Stimulated activated CD4-positive, alpha-beta T cell treated with anti-CD3 and anti-CD28 coated beads, Interleukin-4, amount 100 ng/mL, for 4 hours (primary cell): ENCODE measurements around the gene CASS4.
"Not testable (repeated sequence)": the region's sequence is repeated elsewhere in the genome, so short reads cannot be mapped to it uniquely, and the experiment has no call there.

Experiments used
- DNase-seq, 2 experiments: peaks; one replicate each; pipeline ENCODE4 v3.0.0-alpha.2; 2020

Gene CASS4, protein sequence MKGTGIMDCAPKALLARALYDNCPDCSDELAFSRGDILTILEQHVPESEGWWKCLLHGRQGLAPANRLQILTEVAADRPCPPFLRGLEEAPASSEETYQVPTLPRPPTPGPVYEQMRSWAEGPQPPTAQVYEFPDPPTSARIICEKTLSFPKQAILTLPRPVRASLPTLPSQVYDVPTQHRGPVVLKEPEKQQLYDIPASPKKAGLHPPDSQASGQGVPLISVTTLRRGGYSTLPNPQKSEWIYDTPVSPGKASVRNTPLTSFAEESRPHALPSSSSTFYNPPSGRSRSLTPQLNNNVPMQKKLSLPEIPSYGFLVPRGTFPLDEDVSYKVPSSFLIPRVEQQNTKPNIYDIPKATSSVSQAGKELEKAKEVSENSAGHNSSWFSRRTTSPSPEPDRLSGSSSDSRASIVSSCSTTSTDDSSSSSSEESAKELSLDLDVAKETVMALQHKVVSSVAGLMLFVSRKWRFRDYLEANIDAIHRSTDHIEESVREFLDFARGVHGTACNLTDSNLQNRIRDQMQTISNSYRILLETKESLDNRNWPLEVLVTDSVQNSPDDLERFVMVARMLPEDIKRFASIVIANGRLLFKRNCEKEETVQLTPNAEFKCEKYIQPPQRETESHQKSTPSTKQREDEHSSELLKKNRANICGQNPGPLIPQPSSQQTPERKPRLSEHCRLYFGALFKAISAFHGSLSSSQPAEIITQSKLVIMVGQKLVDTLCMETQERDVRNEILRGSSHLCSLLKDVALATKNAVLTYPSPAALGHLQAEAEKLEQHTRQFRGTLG

DNA sequence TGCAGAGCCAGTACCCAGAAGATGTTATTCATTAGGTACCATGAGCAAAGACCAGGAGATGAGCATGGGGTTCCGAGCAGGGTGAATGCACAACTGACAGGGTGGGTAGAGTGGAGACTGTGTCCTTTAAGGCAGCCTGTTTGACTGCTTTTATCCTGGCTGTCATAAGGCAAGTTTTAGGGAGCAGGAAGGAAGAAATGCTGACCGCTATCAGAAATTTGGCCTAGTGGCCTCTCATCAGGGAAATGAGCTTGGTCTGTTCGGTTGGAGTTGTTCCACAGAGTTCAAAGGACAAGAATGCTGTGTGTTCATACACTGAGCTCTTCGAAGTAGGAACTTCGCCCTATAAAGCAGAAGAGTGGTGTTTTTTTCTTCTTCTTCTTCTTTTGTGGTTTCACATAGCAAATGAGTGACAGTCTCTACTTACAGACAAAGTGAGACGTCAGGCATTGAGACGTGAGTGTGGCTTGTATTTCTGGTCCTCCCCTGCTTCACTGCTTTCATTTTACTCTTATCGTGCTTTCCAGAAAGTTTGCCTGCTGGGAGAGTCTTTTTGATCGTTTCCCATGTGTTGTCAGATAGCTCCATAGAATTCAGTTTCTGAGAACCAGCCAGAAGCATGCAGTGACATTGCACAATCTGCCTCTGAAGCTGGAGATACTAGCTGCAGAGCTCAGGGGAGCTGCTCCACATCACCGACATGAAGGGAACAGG, at the start of gene CASS4:
Gene CASS4, plus strand, starts transcription at position 502 of the 714 bp plus-strand sequence. Its CDS starts 199 bp downstream, at position 701.
- DNase-seq, result peak in 1 of 2 experiments; percentile 16

DNA sequence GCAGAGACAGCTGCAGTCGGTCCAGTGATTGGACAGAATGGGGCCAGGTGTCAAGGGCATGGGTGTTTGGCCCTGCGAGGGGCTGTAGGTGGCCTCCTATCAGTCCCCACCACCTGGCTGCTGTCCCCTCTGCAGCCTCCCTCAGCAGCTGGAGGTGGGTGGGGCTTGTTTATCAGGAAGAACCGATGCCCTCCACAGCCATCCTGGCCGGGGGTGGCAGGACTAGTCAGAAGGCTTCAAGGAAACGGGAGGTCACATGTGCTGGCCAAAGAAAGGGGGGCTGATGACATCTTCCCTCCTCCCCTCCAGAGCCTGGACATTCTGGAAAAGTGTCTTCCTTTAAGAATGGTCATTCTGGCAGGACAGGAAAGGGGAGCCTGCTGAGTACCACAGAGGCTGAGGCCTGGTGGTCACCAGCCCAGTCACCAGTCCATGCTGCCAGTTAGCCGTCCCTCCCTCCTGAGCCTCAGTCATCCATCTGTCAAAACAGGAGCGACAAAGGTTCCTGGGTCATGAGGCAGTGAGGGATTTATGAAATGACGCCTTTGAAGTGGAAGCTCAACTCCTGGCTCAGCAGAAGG, 49.1 kb upstream of the CASS4 start:
- no peak for DNase-seq

DNA sequence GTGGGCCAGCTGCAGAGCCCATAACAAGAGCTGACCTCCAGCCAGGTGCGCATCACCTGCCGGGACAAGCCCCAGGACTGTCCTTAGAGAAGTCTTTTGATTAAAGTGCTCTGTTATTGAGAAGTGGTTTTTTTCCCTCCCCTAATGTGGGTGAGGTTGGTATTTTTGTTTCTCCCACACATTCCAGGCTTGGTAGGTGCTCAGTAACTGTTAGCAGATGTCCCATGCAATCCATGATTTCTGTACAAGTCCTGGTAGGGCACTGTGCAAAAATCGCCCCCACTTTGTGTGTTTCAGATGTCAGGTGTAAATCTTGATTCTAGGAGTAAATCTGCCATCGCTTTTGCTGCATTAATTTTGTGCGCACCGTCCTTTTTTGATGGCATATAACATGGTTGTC, 48.6 kb upstream of the CASS4 start:
- DNase-seq, result no peak

DNA sequence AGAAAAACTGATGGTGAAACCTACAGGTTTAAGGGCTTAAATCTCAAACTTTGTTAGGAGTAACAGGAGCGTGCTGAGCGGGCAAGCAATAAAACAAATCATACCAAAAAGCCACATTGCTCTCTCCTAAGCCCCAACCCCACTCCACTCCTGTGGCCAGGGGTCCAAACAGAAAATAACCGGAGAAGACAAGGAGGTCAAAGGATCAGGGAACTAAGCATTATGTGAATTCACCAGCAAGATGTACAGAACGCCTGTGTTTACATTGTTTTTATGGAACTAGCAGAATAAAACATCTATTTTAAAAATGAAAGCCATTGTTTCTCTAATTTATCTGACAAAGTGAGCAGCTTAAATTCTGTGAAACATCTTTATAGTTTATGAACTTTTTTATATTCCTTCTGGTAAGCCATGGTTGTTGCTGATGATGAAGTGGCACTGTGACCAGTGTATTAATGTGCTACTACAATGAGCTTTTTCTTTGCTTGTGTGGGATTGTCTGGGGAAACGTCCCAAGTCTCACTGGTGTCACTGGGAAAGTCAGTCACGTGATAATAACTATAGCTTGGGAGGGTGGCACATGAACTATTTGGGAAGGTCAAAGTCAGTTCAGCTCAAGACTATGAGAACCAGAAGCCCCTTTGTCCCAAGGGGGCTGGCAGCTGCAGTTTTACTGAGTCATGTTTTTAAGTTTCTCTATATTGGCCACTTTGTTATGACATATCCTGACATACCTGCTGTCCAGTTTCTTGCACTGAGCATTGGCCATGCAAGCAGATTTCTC, 43.5 kb upstream of the CASS4 start:
- no peak for DNase-seq

DNA sequence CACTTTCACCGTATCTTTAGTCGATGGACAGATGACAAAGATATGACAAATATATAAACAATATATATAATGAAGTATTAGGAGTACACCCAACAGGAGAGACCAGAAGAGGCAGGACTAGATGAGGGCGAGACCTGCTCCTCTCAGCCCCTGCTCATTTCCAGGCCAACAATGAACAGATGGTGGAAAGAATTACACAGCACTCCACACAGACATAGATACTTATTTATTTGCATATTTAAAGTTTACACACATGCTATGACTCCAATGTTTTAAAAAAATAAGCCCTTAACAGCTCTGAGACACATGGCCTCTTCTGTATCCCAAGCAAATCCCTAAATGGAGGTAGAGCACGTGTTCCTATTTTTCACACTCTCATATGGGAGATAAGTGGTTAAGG, 42.9 kb upstream of the CASS4 start:
- no peak for DNase-seq

DNA sequence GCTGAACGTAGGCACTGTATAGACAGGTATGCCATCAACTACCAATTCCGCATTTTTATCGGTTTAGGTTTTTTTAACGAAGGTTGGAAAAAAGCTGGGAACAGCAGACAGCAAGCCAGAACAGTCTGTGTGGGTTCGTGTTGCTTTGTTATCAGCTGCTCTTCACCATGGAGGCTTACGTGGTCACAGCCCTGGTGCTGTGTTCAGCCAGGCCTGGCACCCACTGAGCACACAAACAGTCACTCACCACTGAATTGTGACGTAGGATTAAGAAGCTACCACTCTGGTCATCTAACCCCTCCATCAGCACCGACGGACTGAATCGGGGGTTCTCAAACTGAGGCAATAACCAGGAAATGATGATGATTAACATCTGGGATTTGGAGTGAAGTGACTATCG, 40.1 kb upstream of the CASS4 start:
- DNase-seq, result no peak

DNA sequence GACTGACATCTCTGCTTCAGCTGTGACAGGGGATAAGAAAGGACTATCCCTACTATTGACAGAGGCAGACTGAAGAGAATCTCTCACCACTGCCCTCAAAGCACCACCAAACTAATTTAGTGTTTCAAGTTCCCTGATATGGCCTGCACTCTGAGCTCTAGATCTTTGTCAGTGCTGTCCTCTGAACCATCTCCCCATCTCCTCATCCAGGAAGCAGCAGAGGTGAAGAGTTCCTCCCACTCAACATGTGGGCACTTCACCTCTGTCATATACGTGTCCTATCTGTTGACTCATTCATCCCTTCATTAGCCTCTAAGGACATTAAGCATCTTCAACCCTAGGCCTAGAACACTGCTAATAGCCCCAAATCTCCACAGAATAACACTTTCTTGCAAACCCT, 39.2 kb upstream of the CASS4 start:
- no peak for DNase-seq

DNA sequence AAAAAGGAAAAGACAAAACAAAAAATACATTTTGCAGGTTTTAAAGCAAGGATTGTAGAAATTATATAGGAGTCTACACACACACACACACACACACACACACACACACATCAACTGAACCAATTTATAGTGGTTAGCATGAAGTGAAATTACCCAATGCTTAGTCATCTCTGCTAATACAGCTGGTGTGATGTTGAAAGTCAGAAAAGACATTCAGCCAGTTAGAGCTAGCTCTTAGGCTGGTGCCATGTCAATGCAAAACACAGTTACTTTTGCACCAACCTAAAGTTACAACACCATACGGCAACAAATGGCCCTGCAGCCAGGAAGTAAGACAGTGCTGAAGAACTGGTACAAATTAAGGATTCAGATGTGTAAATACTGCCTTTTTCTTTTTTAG, 38.1 kb upstream of the CASS4 start:
- no peak for DNase-seq

DNA sequence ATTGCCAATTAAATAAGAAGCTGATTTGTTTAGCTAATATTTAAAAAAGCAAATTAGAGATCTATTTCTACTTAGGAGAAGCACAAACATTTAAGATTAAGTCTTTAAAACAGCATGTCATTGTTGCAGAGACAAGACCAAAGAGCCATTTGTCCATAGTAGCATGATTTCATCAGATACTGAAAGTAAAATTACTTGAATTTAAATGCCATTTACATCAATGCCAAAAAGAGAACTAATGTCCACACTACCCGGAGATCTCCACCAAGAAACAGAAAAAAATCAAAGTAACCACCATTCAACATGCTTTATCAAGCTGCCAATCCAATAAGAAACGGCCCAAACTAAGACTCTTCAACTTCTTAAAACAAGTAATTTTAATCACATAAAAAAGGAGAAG, 35.7 kb upstream of the CASS4 start:
- DNase-seq, result no peak

DNA sequence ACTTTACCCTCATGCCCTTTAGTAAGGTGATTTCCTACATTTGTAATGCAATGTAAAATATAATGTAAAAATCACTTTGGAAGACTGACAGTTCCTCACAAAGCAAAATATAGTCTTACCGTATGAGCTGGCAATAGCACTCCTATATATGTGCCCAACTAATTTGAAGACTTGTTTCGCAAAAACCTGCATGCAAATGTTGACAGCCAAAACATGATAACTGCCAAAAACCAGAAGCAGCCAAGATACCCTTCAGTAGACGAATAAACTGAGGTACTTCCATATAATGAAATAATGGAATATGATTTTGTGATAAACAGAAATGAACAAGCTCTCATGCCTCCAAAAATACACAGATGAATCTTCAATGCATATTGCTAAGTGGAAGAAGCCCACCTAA, 33.7 kb upstream of the CASS4 start:
- DNase-seq, result no peak

DNA sequence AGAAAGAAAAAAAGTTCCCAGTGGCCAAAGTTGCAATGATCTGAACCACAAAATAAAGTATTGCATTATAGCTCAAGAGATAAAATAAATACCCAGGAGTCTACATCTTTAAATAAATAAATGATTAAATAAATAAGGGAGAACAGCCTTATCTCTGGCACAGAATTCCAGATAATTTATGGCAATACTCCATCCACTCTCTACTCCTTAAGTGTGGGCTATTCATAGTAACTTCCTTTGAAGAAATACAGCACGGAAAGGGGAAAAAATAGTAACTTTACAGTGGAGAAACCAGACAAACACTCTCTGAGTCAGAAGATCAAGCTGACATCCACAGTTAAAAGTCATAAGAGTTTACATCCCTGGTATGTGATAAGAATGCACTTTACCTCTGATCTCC, 31.7 kb upstream of the CASS4 start:
- DNase-seq, result no peak

DNA sequence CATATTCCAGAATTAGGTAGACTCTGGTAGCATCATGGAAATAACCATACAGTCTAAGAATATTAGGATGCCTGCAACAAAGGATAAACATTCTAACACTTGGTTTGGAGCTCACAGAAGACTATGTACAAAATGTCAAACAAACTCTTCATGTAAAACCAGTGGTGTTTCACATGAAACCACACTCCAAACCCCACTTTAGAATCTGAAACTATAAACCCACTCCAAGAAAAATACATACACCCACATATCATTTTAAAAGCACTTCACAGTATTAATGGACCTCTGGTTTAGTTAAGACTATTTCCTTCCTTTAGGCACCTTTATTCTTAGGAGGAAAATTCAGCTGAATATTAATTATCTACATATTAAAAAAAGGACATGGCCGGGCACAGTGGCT, 30.6 kb upstream of the CASS4 start:
- no peak for DNase-seq

DNA sequence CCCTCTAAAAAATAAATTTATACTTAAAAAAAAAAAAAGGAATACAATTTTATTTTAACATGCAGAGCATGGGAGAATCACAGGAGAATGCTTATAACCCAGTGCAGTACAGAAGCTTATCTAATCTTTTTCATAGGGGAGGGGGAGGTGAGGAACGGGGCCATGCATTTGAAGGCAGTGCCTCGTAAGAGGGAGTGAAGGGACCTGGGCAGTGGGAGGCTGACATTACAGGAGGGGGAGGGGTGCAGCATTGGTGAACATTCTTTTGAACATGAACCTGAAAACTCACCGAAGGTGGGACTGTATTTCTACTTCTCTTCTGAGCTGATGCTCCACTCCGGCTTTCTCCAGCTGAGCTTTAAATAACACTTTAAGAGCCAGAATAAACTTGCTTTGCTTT, 29.4 kb upstream of the CASS4 start:
- no peak for DNase-seq

DNA sequence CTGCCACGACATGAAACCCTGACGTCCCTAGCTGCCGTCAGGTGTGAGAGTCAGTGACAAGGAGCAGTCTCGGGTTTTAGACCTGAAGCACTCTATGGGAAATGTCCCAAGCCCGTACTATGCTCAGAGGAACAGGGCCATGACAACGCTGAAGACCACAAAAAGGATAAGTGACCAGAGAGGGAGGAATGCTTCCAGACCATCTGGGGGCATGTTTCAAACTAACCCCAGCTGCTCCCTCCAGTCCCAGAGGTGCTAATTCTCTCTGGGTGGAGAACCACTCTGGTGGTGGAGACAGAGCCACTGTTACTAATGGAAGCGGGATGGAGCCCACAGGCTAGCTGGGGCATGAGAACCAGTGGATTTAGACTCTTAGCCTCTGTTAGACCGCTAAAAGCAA, 28.7 kb upstream of the CASS4 start:
- DNase-seq, result no peak

DNA sequence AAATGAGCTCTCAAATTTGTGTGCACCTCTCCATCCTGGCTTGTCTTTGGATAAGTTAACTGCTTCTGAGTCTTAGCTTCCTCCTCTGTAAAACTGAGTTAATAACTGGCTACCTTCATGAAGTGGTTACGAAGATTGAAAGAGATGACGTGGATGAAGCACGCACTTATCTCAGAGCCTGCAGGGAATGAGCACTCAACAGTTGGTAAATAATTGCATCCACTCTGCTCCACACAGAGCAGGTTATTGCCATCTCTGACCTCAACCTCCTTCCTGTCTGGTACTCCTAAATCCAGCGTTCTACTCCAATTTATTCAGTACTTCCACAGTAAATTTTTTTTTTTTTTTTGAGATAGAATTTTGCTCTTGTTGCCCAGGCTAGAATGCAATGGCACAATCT, 26.9 kb upstream of the CASS4 start:
- no peak for DNase-seq

DNA sequence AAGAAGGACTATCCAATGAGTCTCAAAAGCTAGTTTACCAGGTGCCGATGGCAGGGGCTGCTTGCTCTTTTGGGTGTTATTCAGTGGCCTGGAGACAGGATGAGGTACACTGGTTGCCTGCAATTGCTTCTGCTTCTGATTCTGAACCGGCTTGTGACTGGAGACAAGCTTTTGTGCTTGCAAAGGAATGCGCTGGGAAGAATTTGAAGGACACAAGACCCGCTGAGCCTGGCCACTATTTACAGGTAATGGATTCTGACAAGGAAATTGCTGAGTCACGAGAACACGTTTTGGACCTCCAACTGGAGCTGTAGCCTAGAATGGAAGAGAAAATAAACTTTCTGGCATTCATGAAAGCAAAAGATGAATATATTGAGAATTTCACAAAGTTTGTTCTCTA, 25.8 kb upstream of the CASS4 start:
- DNase-seq, result no peak

DNA sequence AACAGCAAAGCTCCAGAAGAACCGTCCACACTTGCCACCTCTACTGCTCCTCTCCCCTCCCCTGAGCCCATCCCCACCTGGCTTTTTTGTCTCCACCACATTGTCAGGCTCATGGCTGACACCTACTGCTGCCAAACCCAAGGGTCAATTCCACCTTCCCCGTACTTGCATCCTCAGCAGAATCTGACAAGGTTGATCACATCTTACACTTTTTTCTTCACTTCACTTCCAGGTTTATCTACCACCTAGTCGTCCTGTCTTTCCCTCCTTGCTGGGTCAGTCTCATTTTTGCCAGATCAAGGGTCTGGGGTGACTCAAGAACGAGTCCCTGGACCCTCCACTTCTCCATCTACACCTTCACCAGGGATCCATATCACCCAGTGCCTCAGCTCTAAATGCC, 23.2 kb upstream of the CASS4 start:
- no peak for DNase-seq

DNA sequence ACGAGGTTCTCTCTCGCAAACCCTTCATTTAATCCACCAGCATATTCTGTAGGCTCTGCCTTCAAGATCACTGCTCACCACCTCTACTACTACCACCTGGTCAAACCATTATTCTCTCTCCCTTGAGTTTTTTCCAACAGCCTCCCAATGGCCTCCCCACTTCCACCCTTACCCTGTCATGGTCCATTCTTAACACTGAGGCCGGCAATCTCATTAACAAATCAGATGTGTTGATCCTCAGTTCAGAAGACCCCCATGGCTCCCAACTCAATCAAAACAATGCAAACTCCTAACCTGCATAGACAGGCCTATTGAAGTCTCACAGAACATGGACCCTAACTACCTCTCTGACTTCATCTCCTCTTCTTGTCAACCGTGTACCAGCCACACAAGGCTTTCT, 22.3 kb upstream of the CASS4 start:
- no peak for DNase-seq

DNA sequence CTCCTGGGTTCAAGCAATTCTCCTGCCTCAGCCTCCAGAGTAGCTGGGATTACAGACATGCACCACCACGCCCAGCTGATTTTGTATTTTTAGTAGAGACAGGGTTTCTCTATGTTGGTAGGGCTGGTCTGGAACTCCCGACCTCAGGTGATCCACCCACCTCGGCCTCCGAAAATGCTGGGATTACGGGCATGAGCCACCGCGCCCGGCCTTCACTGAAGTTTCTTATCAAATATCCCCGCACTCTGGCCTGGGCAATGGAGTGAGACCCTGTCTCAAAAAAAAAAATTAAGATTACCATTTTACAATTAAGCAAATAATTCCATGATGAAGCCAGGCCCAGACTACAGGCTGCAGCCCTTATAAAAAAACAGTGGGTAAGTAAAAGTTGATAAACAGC, 21.7 kb upstream of the CASS4 start:
- DNase-seq, result not testable (repeated sequence)

DNA sequence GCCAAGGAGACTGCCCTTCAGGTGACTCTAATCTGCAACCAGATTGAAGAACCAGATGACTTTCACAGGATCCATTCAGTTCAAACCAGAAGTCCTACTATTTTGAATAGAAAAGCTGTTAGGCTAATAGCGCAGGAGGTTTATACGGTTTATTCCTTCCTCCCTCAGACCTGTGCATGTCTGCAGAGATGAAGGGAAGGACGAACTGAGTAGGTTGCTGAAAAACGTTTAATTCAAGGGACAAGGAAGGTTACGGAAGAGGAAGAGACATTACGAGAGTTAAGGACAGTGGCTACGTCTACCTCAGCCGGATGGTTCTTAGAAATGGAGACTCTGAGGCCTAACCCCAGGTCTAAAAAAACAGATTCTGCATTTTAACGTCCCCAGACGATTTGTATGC, 21.0 kb upstream of the CASS4 start:
- DNase-seq, result no peak

DNA sequence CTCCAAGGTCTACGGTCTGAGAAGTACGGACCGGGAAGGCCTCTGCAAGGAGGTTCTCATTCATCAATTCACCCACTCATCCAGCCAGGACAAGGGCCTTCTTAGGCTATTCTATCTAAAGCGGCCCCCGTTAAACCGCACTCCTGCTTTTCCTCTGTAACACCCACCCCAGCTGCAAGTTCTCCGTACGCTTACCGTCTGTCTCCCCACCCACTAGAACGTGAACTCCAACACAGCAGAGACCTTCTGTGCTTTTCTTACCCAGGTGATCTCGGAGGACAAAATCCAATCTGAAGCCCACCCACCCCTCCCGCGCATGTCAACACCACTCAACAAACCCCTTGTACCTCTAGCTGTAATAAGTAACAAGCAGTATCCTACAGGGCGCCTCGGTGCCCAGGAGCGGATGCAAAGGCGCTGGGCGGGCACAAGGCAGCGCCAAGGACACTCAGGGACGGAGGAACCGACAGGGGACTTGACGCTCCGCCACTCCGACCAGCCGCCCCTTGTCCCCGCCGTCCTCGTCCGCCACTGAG, 20.4 kb upstream of the CASS4 start:
- DNase-seq, result no peak
